Neuronal stem cell (in vitro differentiated cells): ENCODE measurements around the gene USP2. TPM values are rescaled to one million over a fixed set of nuclear protein-coding genes. Genes with fewer than 3 reads are reported as not detected.

ENCODE experiments used
- DNase-seq: peaks from one replicate; pipeline ENCODE4 v3.0.0-alpha.2; 2013; ENCODE audit warnings: low spot score
- H2AFZ ChIP-seq: one replicate; pipeline ENCODE4 v1.6.1; 2013; ENCODE audit warnings: mild to moderate bottlenecking, low read length, inconsistent platforms
- H2AK5ac ChIP-seq: 2 replicates; pipeline ENCODE4 v1.6.1; 2013; ENCODE audit warnings: low read depth, mild to moderate bottlenecking, inconsistent platforms, low read length, moderate library complexity, mixed read lengths
- H2BK120ac ChIP-seq: 2 replicates; pipeline ENCODE4 v1.6.1; 2013; ENCODE audit warnings: low read depth, mild to moderate bottlenecking, inconsistent platforms, low read length, moderate library complexity, mixed read lengths
- H2BK12ac ChIP-seq: one replicate; pipeline ENCODE4 v1.6.1; 2013; ENCODE audit warnings: low read length, inconsistent platforms
- H2BK15ac ChIP-seq: 2 replicates; pipeline ENCODE4 v1.6.1; 2013; ENCODE audit warnings: mild to moderate bottlenecking, low read length, inconsistent platforms, mixed read lengths
- H2BK5ac ChIP-seq: one replicate; pipeline ENCODE4 v1.6.1; 2013; ENCODE audit warnings: inconsistent platforms, mild to moderate bottlenecking, low read length, moderate library complexity
- H3K14ac ChIP-seq: one replicate; pipeline ENCODE4 v1.6.1; 2013; ENCODE audit warnings: low read length, inconsistent platforms
- H3K18ac ChIP-seq: 2 replicates; pipeline ENCODE4 v1.6.1; 2013; ENCODE audit warnings: low read length, inconsistent platforms
- H3K23ac ChIP-seq: 2 replicates; pipeline ENCODE4 v1.6.1; 2013; ENCODE audit warnings: low read depth, mild to moderate bottlenecking, mixed read lengths, low read length, inconsistent platforms; ENCODE audit not compliant: poor library complexity
- H3K27ac ChIP-seq: replicated peaks from 3 replicates; pipeline ENCODE4 v1.5.1; 2013; ENCODE audit warnings: low read length, inconsistent platforms
- H3K27me3 ChIP-seq, 3 experiments: 2 replicates each; pipeline ENCODE4 v1.6.1; 2013; ENCODE audit warnings: low read length in 3 of 3, mild to moderate bottlenecking in 2 of 3, inconsistent platforms in 1 of 3, low read depth in 1 of 3, mixed read lengths in 1 of 3, moderate library complexity in 1 of 3; ENCODE audit not compliant: control insufficient read depth in 3 of 3, insufficient read depth in 3 of 3
- H3K36me3 ChIP-seq, 2 donors: replicated peaks in 1 of 2; 2 replicates each; pipeline ENCODE4 v1.6.1; 2013; ENCODE audit warnings: low read length in 2 of 2; ENCODE audit not compliant: control insufficient read depth in 2 of 2, insufficient read depth in 2 of 2
- H3K4ac ChIP-seq: 2 replicates; pipeline ENCODE4 v1.6.1; 2013; ENCODE audit warnings: inconsistent platforms, mild to moderate bottlenecking, low read length, moderate library complexity
- H3K4me1 ChIP-seq, 2 donors: 1 replicate in 1 of 2; 2 replicates in 1 of 2; pipeline ENCODE4 v1.6.1; 2013; ENCODE audit warnings: low read length in 2 of 2, low read depth in 1 of 2; ENCODE audit not compliant: control insufficient read depth in 2 of 2, insufficient read depth in 1 of 2
- H3K4me2 ChIP-seq: one replicate; pipeline ENCODE4 v1.6.1; 2013; ENCODE audit warnings: mild to moderate bottlenecking, low read length, inconsistent platforms; ENCODE audit not compliant: insufficient read depth, poor library complexity, severe bottlenecking
- H3K4me3 ChIP-seq, 2 donors: 2 replicates each; pipeline ENCODE4 v1.5.1; 2013; ENCODE audit warnings: low read length in 2 of 2, mild to moderate bottlenecking in 2 of 2, inconsistent platforms in 1 of 2, moderate library complexity in 1 of 2
- H3K79me1 ChIP-seq: one replicate; pipeline ENCODE4 v1.6.1; 2013; ENCODE audit warnings: low read depth, mild to moderate bottlenecking, inconsistent platforms, low read length, moderate library complexity
- H3K9ac ChIP-seq: one replicate; pipeline ENCODE4 v1.6.1; 2013; ENCODE audit warnings: mild to moderate bottlenecking, low read depth, low read length, inconsistent platforms; ENCODE audit not compliant: poor library complexity
- H3K9me3 ChIP-seq, 2 donors: replicated peaks in 1 of 2; 2 replicates each; pipeline versions ENCODE3 to v1.6.1; 2013; ENCODE audit warnings: low read length in 2 of 2, mild to moderate bottlenecking in 2 of 2, inconsistent platforms in 1 of 2, low read depth in 1 of 2, mixed read lengths in 1 of 2, moderate library complexity in 1 of 2; ENCODE audit not compliant: control insufficient read depth in 2 of 2, insufficient read depth in 1 of 2
- H4K8ac ChIP-seq: one replicate; pipeline ENCODE4 v1.6.1; 2013; ENCODE audit warnings: low read depth, mild to moderate bottlenecking, inconsistent platforms, low read length, moderate library complexity
- H4K91ac ChIP-seq: one replicate; pipeline ENCODE4 v1.6.1; 2013; ENCODE audit warnings: low read length, low read depth, mild to moderate bottlenecking, inconsistent platforms; ENCODE audit not compliant: poor library complexity
- WGBS, 2 donors: extraction: QIAGEN DNeasy Blood & Tissue Kit; methylation state at CpG; one replicate each; pipeline ENCODE4 v1.1.7; 2013; ENCODE audit warnings: missing lambda C conversion rate in 2 of 2, mixed read lengths in 1 of 2; ENCODE audit not compliant: insufficient read length in 2 of 2, insufficient replicate concordance in 1 of 2; ENCODE audit errors: extremely low coverage in 2 of 2; 5-methylcytosine and 5-hydroxymethylcytosine counted together
- small RNA-seq: library from polyadenylated mRNA; stranded (forward); fragments of <200 nt; extraction: miRNeasy Mini kit (QIAGEN cat#:217004); gene quantifications from one replicate; pipeline ENCODE3, GENCODE V24; 2013; ENCODE audit not compliant: insufficient read depth

Gene USP2

GRCh38 chr11:119306373-119306890 is 75.1 kb downstream of the USP2 start:
- DNase-seq: no peak
- H3K79me1 ChIP-seq: no peaks in the 10 kb centered on the region
- H3K4me2 ChIP-seq: no peak overlapping the region
- H3K4ac ChIP-seq: no peak overlapping the region
- H3K27me3 ChIP-seq: no peaks in the 10 kb centered on the region
- H2BK12ac ChIP-seq: no peak overlapping the region
- H4K8ac ChIP-seq: no peak overlapping the region
- H2BK15ac ChIP-seq: no peak overlapping the region
- no CpG with 5 or more reads among the region's 5 CpGs for WGBS, 2 donors
- H3K9ac ChIP-seq: no peak overlapping the region
- peaks cover 30 to 75% of the 10 kb centered on the region in 2 donors for H3K36me3 ChIP-seq
- H3K14ac ChIP-seq: no peak overlapping the region
- peak overlapping the region; percentile 25 for H3K27ac ChIP-seq
- H3K9me3 ChIP-seq: no peaks in the 10 kb centered on the region
- H3K4me1 ChIP-seq: peaks cover 2 to 8% of the 10 kb centered on the region in 2 donors
- no peak overlapping the region for H4K91ac ChIP-seq
- peak overlapping the region in 1 of 2 donors; percentile 56 for H3K4me3 ChIP-seq
- no peak overlapping the region for H2AK5ac ChIP-seq
- no peak overlapping the region for H3K23ac ChIP-seq
- no peak overlapping the region for H3K18ac ChIP-seq
- no peak overlapping the region for H2BK5ac ChIP-seq
- no peak overlapping the region for H2BK120ac ChIP-seq
- H2AFZ ChIP-seq: no peak overlapping the region

- H3K9ac ChIP-seq: no peak overlapping the region
- no peak overlapping the region for H2BK5ac ChIP-seq
- no peaks in the 10 kb centered on the region for H3K27me3 ChIP-seq
- no peak overlapping the region for H2BK15ac ChIP-seq
- WGBS, 2 donors: no CpG with 5 or more reads among the region's 7 CpGs
- H3K27ac ChIP-seq: no peak overlapping the region
- H3K9me3 ChIP-seq: no peaks in the 10 kb centered on the region
- peaks cover 2 to 8% of the 10 kb centered on the region in 2 donors for H3K4me1 ChIP-seq
- no peak overlapping the region for H3K4ac ChIP-seq
- H2AFZ ChIP-seq: no peak overlapping the region
- no peak overlapping the region for H3K4me3 ChIP-seq
- H2AK5ac ChIP-seq: no peak overlapping the region
- no peak overlapping the region for H3K4me2 ChIP-seq
- H3K18ac ChIP-seq: no peak overlapping the region
- no peak overlapping the region for H4K8ac ChIP-seq
- H2BK12ac ChIP-seq: no peak overlapping the region
- no peak for DNase-seq
- no peak overlapping the region for H4K91ac ChIP-seq
- no peaks in the 10 kb centered on the region for H3K79me1 ChIP-seq
- no peak overlapping the region for H2BK120ac ChIP-seq
- H3K23ac ChIP-seq: no peak overlapping the region
- H3K36me3 ChIP-seq: peaks cover 23 to 82% of the 10 kb centered on the region in 2 donors
- H3K14ac ChIP-seq: no peak overlapping the region
These were observed 75.7 kb downstream of the USP2 start for GRCh38 chr11:119305556-119306372.

Small RNA genes within 50 kb of the gene (small RNA-seq; reads per million reads assigned to genes)
- gene AP003396.4 (not detected), gene RF01225 (not detected)
